ENCODE results near the gene BMF.

Gene BMF

DNA sequence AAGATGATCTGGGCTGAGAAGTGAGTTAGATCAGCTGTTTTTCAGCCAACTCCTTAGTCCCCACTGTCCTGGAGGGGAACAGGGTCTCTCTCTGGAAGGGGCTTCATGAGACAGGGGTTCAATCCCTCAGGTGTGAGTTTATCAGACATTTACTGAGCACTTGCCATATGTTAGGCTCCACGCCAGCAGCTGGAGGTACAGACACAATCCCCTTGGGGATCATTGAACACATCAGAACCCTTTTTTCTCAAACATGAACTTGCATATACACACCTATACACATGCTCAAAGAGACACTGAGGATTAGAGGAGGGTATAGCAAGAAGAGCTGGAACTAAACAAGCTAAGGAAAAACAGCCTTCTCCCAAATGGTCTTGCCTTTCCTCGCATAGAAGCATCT lies 5.5 kb upstream of the BMF start:
- Histone ChIP-seq H3K27ac (ENCODE audit: low read depth, low read length) (no peak overlapping the region), H3K27me3 (ENCODE audit: control insufficient read depth in 5 of 5, insufficient read depth in 4 of 5, low read length in 5 of 5) (peaks cover 0 to 6% (median 4%) of the 10 kb centered on the region in 5 donors), H3K4me1 (ENCODE audit: control insufficient read depth in 5 of 5, insufficient read depth in 5 of 5, low read length in 5 of 5) (peaks cover 0 to 8% (median 3%) of the 10 kb centered on the region in 5 donors), H3K36me3 (ENCODE audit: control insufficient read depth in 5 of 5, insufficient read depth in 5 of 5, low read length in 5 of 5) (no peaks in the 10 kb centered on the region), H3K4me3 (ENCODE audit: low read depth in 1 of 5, low read length in 5 of 5) (no peak overlapping the region), H3K9me3 (ENCODE audit: control insufficient read depth in 5 of 5, low read length in 5 of 5) (no peaks in the 10 kb centered on the region), H3K9ac (ENCODE audit: low read length in 5 of 5) (no peak overlapping the region)

DNA sequence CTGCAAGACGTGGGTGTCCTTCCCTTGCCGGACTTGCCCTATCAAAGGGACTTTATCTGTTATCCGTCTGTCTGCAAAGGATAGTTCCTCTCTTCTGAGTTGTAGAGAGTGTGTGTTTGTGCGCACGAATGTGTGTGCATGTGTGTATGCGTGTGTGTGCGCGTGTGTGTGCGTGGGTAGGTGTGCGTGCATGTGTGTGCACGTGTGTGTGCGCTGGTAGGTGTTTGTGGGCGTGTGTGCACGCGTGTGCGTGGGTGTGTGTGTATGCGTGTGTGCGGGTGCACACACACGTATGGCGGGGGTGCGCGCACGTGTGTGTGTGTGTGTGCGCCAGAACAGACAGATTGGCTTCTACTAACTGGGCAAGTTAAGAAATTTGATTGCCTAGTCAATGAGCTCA lies 4.1 kb upstream of the BMF start:
- Histone ChIP-seq H3K27ac (ENCODE audit: low read depth, low read length) (no peak overlapping the region), H3K4me3 (ENCODE audit: low read depth in 1 of 5, low read length in 5 of 5) (no peak overlapping the region), H3K9ac (ENCODE audit: low read length in 5 of 5) (no peak overlapping the region), H3K27me3 (ENCODE audit: control insufficient read depth in 5 of 5, insufficient read depth in 4 of 5, low read length in 5 of 5) (peaks cover 0 to 6% (median 4%) of the 10 kb centered on the region in 5 donors), H3K9me3 (ENCODE audit: control insufficient read depth in 5 of 5, low read length in 5 of 5) (no peaks in the 10 kb centered on the region), H3K4me1 (ENCODE audit: control insufficient read depth in 5 of 5, insufficient read depth in 5 of 5, low read length in 5 of 5) (peaks cover 6 to 20% (median 14%) of the 10 kb centered on the region in 5 donors), H3K36me3 (ENCODE audit: control insufficient read depth in 5 of 5, insufficient read depth in 5 of 5, low read length in 5 of 5) (no peaks in the 10 kb centered on the region)

DNA sequence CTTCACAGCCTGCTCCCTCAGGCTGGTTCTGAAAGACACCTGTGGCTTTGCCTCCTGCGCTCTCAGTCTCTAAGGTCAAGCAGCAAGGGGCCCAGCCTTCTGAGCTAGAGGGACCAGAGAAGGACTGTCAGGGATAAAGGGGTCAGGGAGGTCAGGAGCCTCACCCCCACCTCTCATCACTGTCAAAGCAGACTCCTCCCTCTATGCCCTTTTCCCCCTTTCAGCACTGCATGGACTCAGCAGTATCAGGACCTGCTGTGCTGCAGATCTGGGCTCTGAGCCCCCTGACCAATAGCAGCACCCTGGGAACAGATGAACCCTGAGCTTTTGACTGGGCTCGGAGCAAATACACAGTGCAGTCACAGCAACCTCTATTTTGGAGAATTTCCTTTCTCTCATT lies 3.2 kb upstream of the BMF start:
- no peaks in the 10 kb centered on the region for H3K9me3 ChIP-seq (ENCODE audit: control insufficient read depth in 5 of 5, low read length in 5 of 5)
- peaks cover 8 to 29% (median 23%) of the 10 kb centered on the region in 5 donors for H3K4me1 ChIP-seq (ENCODE audit: control insufficient read depth in 5 of 5, insufficient read depth in 5 of 5, low read length in 5 of 5)
- H3K27me3 ChIP-seq (ENCODE audit: control insufficient read depth in 5 of 5, insufficient read depth in 4 of 5, low read length in 5 of 5), result peaks cover 0 to 6% (median 4%) of the 10 kb centered on the region in 5 donors
- no peak overlapping the region for H3K4me3 ChIP-seq (ENCODE audit: low read depth in 1 of 5, low read length in 5 of 5)
- H3K36me3 ChIP-seq (ENCODE audit: control insufficient read depth in 5 of 5, insufficient read depth in 5 of 5, low read length in 5 of 5), result no peaks in the 10 kb centered on the region
- no peak overlapping the region for H3K27ac ChIP-seq (ENCODE audit: low read depth, low read length)
- H3K9ac ChIP-seq (ENCODE audit: low read length in 5 of 5), result no peak overlapping the region

DNA sequence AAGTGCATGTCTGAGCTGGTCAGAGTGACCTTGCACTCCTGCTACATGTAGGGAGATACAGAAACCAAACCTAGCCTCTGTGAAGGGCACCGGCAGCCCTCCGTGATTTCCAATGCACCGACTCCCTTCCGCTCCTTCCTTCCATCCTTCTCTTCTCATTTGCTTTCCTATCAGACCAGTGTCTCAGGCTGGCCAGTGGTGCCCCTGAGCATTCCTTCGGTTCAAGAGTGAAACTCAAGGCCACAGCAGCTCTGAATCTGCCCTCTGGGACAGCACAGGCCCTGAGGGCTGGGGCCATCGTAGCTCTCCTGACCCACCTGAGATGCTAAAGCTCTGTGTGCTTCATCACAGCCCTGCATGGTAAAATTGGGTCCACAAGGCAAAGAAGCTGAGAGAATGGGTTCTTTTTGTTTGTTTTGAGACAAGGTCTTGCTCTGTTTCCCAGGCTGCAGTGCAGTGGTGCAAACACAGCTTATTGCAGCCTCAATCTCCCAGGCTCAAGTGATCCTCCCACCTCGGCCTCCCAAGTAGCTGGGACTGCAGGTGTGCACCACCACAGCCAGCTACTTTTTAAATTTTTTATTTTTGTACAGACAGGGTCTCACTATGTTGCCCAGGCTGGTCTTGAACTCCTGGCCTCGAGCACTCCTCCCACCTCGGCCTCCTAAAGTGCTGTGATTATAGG lies 2.3 kb upstream of the BMF start:
- H3K27me3 ChIP-seq (ENCODE audit: control insufficient read depth in 5 of 5, insufficient read depth in 4 of 5, low read length in 5 of 5), result peaks cover 0 to 6% (median 4%) of the 10 kb centered on the region in 5 donors
- no peak overlapping the region for H3K4me3 ChIP-seq (ENCODE audit: low read depth in 1 of 5, low read length in 5 of 5)
- no peaks in the 10 kb centered on the region for H3K9me3 ChIP-seq (ENCODE audit: control insufficient read depth in 5 of 5, low read length in 5 of 5)
- H3K27ac ChIP-seq (ENCODE audit: low read depth, low read length), result no peak overlapping the region
- H3K9ac ChIP-seq (ENCODE audit: low read length in 5 of 5), result no peak overlapping the region
- H3K4me1 ChIP-seq (ENCODE audit: control insufficient read depth in 5 of 5, insufficient read depth in 5 of 5, low read length in 5 of 5), result peaks cover 8 to 38% (median 32%) of the 10 kb centered on the region in 5 donors
- no peaks in the 10 kb centered on the region for H3K36me3 ChIP-seq (ENCODE audit: control insufficient read depth in 5 of 5, insufficient read depth in 5 of 5, low read length in 5 of 5)

GRCh38 chr15:40108061-40108854 lies 421 bp downstream of the BMF start:
- Histone ChIP-seq H3K4me1 (ENCODE audit: control insufficient read depth in 5 of 5, insufficient read depth in 5 of 5, low read length in 5 of 5) (peaks cover 27 to 63% (median 59%) of the 10 kb centered on the region in 5 donors), H3K27ac (ENCODE audit: low read depth, low read length) (no peak overlapping the region), H3K27me3 (ENCODE audit: control insufficient read depth in 5 of 5, insufficient read depth in 4 of 5, low read length in 5 of 5) (peaks cover 0 to 6% (median 4%) of the 10 kb centered on the region in 5 donors), H3K9me3 (ENCODE audit: control insufficient read depth in 5 of 5, low read length in 5 of 5) (no peaks in the 10 kb centered on the region), H3K9ac (ENCODE audit: low read length in 5 of 5) (peak overlapping the region; percentile 26 to 79 (median 60)), H3K4me3 (ENCODE audit: low read depth in 1 of 5, low read length in 5 of 5) (peak overlapping the region; percentile 67 to 87 (median 81)), H3K36me3 (ENCODE audit: control insufficient read depth in 5 of 5, insufficient read depth in 5 of 5, low read length in 5 of 5) (no peaks in the 10 kb centered on the region)

GRCh38 chr15:40106203-40107161 lies 2.2 kb downstream of the BMF start:
- H3K27me3 ChIP-seq (ENCODE audit: control insufficient read depth in 5 of 5, insufficient read depth in 4 of 5, low read length in 5 of 5), result no peaks in the 10 kb centered on the region
- peak overlapping the region; percentile 48 for H3K27ac ChIP-seq (ENCODE audit: low read depth, low read length)
- peak overlapping the region; percentile 19 to 84 (median 48) for H3K4me3 ChIP-seq (ENCODE audit: low read depth in 1 of 5, low read length in 5 of 5)
- H3K9ac ChIP-seq (ENCODE audit: low read length in 5 of 5), result peak overlapping the region in 2 of 5 donors; percentile 10 to 58
- peaks cover 0 to 3% (median 0%) of the 10 kb centered on the region in 5 donors for H3K36me3 ChIP-seq (ENCODE audit: control insufficient read depth in 5 of 5, insufficient read depth in 5 of 5, low read length in 5 of 5)
- H3K9me3 ChIP-seq (ENCODE audit: control insufficient read depth in 5 of 5, low read length in 5 of 5), result no peaks in the 10 kb centered on the region
- H3K4me1 ChIP-seq (ENCODE audit: control insufficient read depth in 5 of 5, insufficient read depth in 5 of 5, low read length in 5 of 5), result peaks cover 36 to 80% (median 76%) of the 10 kb centered on the region in 5 donors

DNA sequence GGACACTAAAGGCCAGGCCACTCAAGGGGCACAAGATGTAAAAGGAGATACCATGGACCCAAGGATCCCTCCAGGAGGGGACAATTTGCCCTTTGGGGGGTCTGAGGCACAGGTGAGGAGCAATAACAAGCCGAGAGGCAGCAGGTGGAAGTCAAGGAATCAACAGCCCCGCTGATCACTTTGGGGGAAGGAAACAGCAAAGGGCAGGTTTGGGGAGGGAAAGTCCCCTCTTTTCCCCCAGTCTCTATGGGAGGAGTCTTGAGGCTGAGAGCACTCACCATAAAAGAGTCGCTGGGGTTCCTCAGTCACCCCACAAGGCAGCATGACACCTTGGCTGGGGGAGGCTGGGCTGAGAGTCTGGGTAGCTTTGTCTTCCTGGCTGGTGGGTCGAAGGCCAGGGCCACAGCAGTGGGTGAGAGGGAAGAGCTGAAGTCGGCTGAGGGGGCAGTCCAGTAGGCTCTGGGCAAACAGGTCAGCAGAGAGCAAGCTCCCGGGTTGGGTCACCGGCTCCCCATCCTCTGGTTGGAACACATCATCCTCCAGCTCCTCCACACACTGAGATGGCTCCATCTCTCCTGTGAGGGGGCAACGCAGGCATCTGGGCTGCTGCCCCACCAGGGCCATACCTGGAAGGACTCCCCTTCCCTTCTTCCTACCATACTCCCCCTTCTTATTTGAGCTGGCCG lies 3.0 kb downstream of the BMF start:
- Histone ChIP-seq H3K9me3 (ENCODE audit: control insufficient read depth in 5 of 5, low read length in 5 of 5) (no peaks in the 10 kb centered on the region), H3K4me3 (ENCODE audit: low read depth in 1 of 5, low read length in 5 of 5) (peak overlapping the region in 3 of 5 donors; percentile 19 to 84 (median 48)), H3K36me3 (ENCODE audit: control insufficient read depth in 5 of 5, insufficient read depth in 5 of 5, low read length in 5 of 5) (peaks cover 0 to 3% (median 0%) of the 10 kb centered on the region in 5 donors), H3K27ac (ENCODE audit: low read depth, low read length) (peak overlapping the region; percentile 81), H3K27me3 (ENCODE audit: control insufficient read depth in 5 of 5, insufficient read depth in 4 of 5, low read length in 5 of 5) (no peaks in the 10 kb centered on the region), H3K4me1 (ENCODE audit: control insufficient read depth in 5 of 5, insufficient read depth in 5 of 5, low read length in 5 of 5) (peaks cover 36 to 87% (median 82%) of the 10 kb centered on the region in 5 donors), H3K9ac (ENCODE audit: low read length in 5 of 5) (peak overlapping the region in 4 of 5 donors; percentile 28 to 58 (median 48))

GRCh38 chr15:40104865-40105516 lies 3.7 kb downstream of the BMF start:
- H3K4me3 ChIP-seq (ENCODE audit: low read depth in 1 of 5, low read length in 5 of 5), result peak overlapping the region in 3 of 5 donors; percentile 18 to 48 (median 29)
- H3K9ac ChIP-seq (ENCODE audit: low read length in 5 of 5), result peak overlapping the region in 4 of 5 donors; percentile 28 to 58 (median 45)
- H3K4me1 ChIP-seq (ENCODE audit: control insufficient read depth in 5 of 5, insufficient read depth in 5 of 5, low read length in 5 of 5), result peaks cover 37 to 94% (median 89%) of the 10 kb centered on the region in 5 donors
- H3K9me3 ChIP-seq (ENCODE audit: control insufficient read depth in 5 of 5, low read length in 5 of 5), result no peaks in the 10 kb centered on the region
- H3K27ac ChIP-seq (ENCODE audit: low read depth, low read length), result peak overlapping the region; percentile 81
- no peaks in the 10 kb centered on the region for H3K27me3 ChIP-seq (ENCODE audit: control insufficient read depth in 5 of 5, insufficient read depth in 4 of 5, low read length in 5 of 5)
- peaks cover 0 to 3% (median 0%) of the 10 kb centered on the region in 5 donors for H3K36me3 ChIP-seq (ENCODE audit: control insufficient read depth in 5 of 5, insufficient read depth in 5 of 5, low read length in 5 of 5)
